Stimulated activated CD8-positive, alpha-beta memory T cell treated with anti-CD3 and anti-CD28 coated beads, Interleukin-15, amount 100 ng/mL, for 1 hour (primary cell): Measurements from ENCODE around the gene LRP1B.

Source experiments
- DNase-seq: peaks from one replicate; pipeline ENCODE4 v3.0.0-alpha.2; 2020; ENCODE audit warnings: low read depth

The LRP1B gene

DNA sequence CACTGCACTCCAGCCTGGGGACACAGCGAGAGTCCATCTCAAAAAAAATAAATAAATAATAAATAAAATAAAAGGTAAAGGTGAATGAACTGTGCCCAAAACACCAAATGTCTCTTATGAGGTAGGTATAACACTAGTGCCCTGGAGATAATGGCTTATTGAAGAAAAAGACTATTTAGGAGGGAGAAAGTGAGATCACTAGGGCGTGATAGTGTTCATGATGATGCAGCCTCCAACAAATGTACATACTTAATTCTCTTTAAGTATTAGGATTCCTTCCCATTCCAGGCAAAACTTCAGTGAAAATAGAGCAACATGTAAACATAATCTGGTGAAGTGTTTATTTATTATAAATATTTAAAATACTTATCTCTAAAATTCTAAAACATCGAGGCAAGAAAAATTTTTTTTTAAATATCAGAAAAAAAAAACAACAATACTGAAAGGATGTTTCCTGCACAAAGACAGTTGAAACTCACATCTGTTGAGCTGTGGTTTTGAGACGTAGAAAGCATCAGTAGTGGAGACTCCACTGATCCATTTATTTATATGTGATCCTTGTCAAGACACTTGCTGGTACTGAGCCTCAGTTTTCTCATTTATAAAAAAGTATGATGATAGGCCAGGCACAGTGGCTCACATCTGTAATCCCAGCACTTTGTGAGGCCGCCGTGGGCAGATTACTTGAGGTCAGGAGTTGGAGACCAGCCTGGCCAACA, 183.3 kb downstream of the LRP1B start:
- no peak for DNase-seq

DNA sequence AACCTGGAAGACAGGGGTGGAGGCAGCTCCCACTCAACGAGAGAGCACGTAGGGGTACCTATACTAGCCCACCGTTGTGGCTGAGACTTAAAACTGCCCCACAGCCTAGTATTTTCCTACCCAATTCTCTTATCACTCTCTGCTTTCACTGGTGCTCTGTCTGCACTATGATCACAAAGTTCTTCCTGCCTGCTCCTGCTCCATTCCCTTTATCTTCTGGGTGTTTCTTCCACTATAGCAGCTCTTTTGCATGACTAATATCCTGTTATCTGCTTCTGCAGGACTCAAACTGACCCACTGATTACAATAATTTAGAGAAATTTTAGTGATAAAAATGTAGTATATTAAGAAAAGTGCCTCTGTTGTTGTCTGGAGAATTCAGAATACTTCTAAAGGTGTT, 184.8 kb downstream of the LRP1B start:
- no peak for DNase-seq

DNA sequence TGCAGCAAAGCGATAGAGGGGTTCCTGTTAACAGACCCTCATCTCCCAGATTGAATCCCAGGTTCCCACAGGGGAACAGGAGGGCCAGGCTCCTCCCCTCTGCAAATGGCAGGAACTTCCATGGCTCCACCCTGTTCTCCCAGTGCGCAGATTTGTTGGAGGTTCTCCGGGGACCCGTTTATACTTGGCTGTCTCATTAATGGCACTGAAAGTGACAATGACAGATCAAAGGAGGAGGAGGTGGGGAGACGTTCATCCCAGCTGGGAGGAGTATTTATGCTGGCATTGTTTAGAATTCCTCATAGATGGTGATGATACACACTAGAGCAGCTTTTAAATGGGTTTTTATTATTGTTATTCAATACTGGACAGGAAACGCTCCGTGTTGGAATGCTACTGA, 186.9 kb downstream of the LRP1B start:
- no peak for DNase-seq

DNA sequence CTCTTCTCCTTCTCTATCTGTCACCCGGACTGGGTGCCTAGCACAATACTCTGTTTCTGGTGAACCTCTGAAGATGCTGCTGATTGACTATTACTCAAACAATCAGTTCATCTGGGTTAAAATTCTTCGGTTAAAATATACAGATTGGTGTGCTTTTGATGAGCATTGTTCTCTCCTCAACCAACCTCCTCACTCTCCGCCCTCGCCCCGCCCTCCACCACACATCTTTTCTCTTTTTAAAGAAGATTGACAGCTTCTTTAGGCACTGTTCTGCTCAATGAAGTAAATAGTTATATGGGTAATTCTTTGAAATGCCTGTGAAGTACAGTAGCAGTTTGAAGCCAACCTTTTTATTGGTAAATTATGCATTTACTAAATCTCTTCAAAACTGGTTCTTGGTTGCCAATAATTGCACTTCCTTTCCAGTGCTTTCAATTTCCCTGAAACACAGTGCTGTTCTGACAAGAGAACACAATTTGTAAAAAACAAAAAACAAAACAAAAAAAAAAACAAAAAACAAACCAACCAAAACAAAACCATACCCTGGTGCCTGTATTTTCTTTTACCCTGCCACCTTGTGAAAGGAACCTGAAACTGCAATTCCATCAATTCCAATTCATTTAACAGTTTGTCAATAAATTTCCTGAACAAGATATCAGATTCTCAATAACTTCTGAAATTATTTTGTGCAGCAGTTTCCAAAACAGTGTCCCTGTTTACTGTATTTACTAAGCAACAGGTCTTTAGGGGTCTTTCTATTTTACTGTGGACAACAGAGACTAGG, 188.6 kb downstream of the LRP1B start:
- DNase-seq = no peak

DNA sequence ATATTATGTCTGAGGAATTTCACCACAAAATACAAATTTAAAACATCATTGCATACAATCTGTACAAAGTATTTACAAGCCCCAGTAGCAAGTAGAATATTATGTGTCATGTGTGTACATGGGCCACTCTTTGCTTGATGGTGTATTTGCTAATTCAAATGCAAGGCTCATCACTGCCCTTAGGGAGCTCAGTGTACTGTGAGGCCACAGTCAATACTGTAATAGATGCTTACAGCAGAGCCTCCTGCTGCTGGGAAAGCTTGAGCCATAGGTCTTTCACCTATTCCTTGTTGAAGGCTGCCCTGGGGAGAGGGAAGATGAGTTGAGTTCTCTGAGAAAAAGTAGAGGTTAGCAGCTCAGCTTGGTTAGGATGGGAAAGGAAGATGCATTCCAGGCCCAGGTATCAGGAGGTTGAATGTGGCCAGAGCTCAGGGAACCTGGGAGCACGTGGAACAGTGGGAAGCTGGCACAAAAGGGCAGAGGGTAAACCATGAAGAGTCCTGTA, 189.6 kb downstream of the LRP1B start:
- no peak for DNase-seq

DNA sequence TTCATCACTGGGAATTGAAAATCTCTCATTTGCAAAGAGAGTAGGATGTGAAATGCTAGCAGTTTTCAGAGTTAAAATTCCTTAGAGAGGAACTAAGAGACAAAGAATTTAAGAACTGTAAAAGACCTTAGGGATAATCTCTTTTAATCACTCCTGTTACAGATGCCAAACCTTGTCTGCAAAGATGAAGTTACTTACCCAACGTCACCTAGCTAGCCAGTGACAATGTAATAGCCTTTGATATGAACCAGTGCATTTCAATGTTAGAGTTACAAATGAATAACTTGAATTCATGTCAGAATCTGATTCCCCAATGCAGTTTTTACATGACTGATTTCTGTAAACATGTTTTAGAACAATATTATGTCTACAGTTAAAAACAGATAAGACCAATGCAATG, 190.1 kb downstream of the LRP1B start:
- DNase-seq = no peak

DNA sequence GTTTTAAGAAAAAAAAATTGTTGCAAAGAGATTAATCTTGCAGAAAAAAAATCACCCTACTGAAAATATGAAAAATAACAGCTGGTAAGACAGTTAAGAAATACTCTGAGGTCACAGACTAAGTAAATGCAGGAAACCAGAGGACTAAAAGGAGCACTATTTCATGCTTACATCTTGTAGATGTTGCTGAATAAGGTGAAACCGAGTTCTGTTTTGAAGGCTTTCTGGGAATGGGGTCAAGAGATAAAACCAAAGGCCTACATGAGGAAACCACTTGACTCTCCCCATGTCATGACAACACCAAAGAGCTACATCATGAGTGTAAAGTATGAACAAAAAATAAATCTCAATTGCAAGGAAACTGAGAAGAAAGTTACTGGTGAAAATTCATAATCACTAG, 197.6 kb downstream of the LRP1B start:
- DNase-seq = no peak

DNA sequence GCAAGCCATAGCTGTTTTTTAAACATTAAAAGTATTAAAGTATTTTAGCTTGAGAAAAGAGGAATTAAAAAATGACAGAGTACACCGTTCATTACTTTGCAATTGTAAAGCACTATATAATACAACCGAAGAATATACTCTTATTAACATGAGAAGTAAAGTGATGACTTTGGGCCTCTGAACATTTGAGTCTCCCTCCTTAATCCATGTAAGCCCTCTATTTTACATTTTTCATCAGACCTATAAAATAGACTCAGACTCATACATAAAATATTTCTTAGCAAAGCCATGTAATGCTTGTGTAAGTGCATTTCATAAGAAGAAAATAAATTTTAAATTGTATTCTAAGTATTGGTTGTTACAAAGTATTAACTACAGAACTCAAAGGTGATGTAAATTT, 198.6 kb downstream of the LRP1B start:
- DNase-seq = no peak

DNA sequence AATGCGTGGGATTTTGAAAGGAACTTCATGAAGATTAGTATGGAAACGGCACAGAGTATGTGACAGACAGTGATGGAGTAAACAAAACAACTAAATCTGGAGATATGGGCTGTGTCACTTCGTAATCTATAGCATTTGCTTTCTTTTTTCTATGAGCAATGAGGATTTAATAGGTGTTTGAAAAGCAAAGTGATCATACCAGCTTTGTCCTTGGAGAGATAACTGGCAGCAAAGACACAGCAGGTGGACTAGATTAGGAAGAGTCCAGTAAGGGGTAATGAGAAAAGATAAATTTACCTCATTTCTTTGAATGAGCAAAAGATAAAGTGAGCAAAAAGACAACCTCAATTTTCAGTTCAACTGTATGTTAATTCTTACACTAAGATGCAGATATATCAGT, 199.0 kb downstream of the LRP1B start:
- DNase-seq = no peak

DNA sequence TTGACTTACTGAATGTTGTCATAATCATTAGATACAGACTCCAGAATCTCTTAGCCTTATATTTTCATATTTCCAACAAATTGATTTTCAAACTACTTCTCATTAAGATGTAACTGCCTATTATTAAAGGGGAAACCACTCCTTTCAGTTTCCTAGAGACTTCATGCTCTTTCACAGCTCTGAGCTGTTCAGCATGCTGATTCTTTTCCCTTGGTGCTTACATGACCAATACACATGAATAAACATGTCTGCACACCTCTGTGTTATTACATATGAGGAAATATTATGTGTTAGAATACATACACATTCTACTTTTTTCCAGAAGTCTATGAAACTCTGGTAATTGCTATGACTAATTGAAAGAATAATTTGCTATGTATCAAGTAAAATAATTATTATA, 200.0 kb downstream of the LRP1B start:
- DNase-seq = no peak

DNA sequence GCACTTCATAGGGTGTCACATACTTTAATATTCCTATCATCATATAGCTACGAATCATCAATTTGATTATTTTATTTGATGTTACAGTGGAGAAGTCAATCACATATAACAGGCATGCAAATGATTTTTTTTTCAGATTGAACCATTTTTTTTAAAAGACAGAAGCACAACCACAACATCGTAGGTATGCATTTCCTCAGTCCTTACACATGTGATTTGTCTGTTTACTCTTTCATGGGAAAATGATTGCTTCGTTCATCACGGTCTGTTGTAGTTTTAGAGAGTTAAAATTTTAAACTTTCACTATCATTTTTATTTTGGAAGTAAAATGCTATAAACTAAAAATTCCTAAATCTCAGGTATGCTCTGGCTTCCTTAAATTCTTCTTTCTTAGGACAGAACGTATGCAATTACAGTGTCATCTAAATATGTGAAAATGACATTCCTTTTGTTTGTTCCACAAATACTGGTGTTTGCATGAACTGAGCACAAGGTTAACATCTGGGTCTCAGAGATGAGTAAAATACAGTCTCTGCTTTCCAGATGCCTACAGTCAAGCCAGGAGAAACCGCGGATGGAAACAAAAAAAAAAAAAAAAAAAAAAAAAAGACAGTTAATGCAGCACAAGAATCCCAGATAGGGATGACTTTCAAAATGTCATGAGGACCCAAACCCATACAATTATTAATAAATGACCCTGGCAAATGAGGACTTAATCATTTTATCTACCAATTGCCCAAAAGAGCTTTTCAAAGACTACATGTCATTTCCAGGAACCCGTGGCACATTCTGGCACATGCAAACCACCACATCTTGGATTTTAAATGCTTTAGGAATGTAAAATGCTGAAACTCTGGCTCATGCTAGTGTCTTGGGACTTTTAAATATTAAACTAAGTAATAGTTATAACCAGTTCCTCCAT, 201.2 kb downstream of the LRP1B start:
- no peak for DNase-seq

DNA sequence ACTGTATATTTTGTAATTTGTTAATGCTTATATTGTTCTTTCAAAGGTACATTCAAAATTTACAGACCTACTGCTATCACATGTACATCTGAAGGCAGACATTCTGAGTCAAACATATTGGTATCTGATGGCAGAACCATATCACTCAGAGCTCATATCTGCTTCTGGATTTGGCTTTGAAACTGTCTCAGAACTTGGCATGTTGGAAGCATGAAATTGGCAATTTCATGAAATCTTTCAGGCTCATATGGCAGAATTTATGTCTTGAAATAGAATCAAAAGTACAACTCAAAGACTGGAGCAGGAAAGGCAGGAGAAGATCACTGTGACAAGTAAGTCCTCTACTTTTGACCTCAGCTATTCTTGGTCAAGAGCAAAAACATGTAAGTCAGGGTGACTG, 202.3 kb downstream of the LRP1B start:
- no peak for DNase-seq

DNA sequence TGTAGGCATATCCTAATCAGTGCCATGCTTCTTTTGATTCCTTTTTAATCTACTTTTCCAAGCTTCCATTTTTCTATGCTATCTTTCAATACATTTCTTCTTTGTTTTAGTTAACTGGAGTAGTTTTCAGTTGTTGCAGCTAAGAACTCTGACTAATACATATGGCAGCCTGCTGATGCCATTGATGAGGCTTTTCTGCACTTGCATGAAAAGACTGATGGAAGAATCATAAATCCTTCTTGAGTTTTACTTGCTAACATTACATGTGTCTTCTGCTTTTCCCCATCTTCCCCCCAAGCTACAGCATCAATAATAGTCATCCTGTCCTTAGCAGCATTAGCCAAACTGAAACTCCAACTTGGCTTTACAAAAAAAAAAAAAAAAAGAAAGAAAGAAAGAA, 203.3 kb downstream of the LRP1B start:
- DNase-seq = no peak

DNA sequence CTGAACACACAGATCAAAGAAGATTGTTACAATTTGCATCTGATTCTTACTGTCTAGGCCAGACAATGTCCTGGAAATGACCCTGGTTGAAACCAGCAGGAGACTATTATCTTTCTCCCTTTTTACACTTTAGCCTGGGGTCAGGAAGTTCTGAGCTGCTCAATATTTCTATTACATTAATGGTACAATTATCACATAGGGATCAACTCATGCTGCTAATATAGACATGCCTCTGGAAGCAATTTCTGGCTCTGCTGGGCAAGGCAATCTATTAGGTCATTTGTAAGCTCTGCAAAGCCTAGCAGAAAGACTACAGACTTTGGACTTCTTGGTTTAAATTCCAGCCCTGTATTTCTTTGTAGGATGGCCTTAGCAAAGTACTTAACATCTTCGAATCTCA, 205.3 kb downstream of the LRP1B start:
- no peak for DNase-seq

DNA sequence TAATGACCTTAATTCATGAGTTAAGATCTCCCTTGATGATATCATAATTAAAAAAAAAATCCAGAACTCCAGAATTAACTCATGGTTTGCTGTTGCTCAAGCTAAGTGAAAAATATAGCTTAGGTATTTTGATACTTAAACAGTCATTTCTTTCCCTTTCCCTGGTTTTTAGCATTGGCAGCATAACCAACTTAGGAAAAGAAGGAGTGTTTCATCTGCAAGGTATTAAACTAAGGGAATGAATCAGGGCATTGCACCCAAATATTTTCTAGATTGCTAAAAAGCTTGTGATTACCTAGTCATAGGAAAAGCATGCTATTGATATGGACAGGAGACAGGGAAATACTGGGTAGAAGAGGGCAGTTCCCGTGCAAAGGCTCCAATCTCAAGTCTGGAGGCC, 207.2 kb downstream of the LRP1B start:
- DNase-seq = no peak

DNA sequence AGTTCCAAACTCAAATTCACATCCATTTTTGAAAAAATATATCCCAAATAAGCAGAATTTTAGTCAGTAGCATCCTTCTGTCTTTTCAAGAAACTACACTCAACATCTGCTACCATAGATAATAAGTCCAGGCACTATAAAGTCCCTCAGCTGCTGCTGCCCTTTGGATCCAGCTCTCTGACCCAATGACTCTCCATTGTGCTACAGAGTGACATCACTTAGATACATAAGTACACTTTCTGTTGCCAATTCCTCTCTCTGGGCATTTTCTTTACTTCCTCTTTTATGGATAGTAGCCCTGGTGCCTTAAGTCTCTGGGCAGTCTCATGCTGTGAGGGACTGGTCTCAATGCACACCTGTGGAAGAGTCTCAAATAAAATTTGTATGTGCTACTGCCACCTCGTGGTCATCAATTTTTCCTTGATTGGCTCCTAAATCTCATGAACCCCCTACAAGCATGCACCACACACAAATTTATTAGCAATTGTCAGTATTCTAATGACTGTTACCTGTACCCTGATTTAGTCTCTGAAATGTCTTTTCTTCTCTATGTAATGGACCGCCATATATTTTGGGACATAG, 219.2 kb downstream of the LRP1B start:
- no peak for DNase-seq

DNA sequence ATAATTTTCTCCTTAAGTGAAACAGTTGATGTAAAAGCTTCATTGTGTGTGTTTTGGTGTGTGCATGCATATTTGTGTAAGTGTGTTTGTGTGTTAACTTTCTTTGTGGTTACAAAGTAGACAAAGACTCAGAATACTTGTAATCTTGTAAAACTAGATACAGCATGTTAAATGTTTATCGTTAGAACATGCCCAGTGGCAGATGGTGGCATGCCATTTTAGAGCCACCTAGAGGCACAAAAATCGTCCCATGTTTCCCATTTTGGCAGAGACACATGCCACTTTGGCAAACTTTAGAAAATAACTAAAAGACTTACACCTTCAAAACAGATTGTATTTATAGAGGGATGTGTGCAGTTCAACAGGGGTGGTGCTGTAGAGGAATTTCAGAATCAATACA, 224.1 kb downstream of the LRP1B start:
- DNase-seq = no peak

DNA sequence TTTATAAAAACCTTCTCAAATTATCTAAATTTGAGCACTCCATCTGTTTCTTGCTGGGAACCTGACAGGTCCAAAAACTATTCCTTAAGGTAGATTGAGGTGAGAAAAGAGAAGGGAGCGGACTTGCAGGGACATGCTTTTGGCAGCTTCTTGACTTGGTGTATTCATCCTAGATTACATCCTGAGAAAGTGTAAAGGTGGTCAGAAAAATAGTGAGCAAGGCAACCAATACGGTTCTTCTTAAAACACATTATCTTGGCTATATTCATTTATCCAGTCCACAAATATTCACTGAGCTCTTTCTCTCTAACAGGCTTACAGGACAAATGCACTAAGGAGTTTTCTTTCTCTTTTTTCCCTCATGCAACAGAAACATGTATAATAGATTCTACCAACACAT, 230.0 kb downstream of the LRP1B start:
- no peak for DNase-seq

DNA sequence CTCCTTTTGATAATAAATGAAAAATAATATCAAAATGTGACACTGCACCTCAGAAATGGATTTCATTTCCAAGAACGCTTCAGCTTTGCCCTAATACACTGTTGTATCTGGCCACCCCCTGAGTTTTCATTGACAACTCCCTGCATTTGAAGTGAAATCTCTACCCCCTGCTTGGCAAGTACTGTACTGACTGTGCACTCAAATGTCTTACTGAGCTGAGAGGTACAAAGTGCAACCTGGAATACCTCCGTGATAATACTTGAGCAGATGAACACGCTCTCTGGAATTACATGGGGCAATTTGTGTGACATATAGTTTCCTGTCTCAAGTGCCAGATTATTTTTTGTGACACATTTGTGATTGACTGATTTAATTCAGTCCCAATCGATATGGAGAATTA, 231.1 kb downstream of the LRP1B start:
- no peak for DNase-seq

DNA sequence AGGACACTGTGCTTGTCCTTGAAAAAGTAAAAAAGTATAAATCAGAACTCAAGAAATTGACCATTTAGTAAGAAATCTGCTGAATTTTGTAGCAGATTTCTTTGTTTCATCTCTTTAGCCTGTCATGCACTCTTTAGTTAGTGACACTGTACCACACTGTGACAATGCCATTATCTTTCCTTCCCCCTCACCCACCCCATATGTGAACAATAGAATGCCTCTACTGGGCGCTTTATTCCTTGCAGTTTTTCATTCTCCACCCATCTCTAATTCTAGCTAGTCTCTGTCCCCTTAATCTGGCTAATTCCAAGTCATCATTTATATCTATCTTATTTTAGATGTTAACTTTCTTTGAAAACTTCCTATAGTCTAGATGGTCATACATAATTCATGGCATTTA, 241.0 kb downstream of the LRP1B start:
- DNase-seq = no peak

DNA sequence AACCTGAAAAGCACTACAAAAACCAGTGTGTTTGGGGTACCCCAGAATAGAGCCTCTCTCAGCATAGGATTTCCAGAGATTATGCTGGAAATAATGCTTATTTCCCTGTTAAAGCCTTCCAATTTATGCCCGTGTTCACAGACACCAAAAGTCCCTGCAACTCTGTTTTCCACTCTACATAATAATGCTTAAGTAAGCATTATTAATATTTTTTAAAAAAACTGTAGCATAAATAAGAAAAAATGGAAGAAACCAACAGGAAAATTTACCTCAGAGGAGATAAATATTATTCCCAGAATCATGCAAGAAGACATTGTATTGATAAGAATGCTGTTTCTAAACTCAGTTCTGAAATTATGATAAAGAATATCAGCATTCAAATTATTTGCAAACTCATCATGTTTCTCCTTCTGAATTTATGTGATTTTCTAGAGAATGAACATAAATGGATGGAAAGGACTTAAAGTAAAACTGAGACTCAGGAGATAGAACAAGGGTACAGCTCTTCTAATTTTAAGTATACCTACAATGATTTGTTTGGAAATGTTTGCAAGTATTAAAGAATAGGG, 241.7 kb downstream of the LRP1B start:
- no peak for DNase-seq

DNA sequence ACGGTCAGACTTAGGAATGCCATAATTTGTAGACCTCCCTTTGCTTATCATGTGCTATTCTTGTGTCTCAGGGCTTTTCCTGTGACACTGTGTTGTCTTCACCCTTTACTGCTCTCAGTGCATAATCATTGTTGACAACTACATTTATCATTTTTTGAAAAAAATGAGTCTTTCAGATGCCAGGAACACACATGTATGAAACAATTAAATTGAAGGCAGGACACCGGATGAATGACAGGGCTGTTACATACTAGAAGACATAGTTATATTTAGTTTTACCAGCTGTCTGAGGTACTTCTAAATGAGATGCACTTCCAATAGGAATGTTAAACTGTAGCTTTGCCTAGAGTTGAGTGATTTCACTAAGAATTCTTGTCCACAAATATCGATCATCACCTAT, 243.5 kb downstream of the LRP1B start:
- DNase-seq = no peak
